Heart left ventricle (tissue), 13 donors: ENCODE results near the gene VAMP1.
"Not testable (repeated sequence)": the region's sequence is repeated elsewhere in the genome, so short reads cannot be mapped to it uniquely, and the experiment has no call there.

ENCODE experiments used
- CTCF ChIP-seq, 12 donors: fragments of 200-600 bp; sonication (generic) in 4 of 12; IDR thresholded peaks; one replicate each; pipeline versions ENCODE4 v1.5.0 to v1.8.0; 2018 to 2022; ENCODE audit warnings: antibody characterized with exemption in 12 of 12, mild to moderate bottlenecking in 5 of 12
- POLR2A ChIP-seq, 2 donors: fragments of 450-650 bp; IDR thresholded peaks; one replicate each; pipeline ENCODE4 v1.6.1; 2017; ENCODE audit warnings: antibody characterized with exemption in 2 of 2, mild to moderate bottlenecking in 2 of 2, moderate library complexity in 2 of 2
- donor health status: ischemic (EF 13 %, LVEDD 7.1; RV severe dilation, severe dysfunction).
- donor health status: DM: no; HTN: yes; CAD: no.
- donor health status: DM: no; HTN: no; CAD: no.
- donor health status: ischemic (EF 25% LVEDD 6.9; RV normal size, moderate dysfunction).
- donor health status: ischemic (EF 25% LVEDD 5.7; RV mildly dilated, moderate dysfunction).
- donor health status: ischemic (EF 35%, LVEDD 5.7; RV mildly dilated, moderate dysfunction).
- donor health status: nonischemic (EF 11% LVEDD 7.7; RV severe dilation, severe dysfunction).
- donor health status: DM: yes; HTN: yes; CAD: no.
- donor health status: PGD.
- donor health status: ischemic (EF 29% LVEDD 5.4; RV normal size, mild dysfunction).
- donor health status: nonischemic (EF 23%, LVEDD 6.1; RV moderate dilation, normal function).

DNA sequence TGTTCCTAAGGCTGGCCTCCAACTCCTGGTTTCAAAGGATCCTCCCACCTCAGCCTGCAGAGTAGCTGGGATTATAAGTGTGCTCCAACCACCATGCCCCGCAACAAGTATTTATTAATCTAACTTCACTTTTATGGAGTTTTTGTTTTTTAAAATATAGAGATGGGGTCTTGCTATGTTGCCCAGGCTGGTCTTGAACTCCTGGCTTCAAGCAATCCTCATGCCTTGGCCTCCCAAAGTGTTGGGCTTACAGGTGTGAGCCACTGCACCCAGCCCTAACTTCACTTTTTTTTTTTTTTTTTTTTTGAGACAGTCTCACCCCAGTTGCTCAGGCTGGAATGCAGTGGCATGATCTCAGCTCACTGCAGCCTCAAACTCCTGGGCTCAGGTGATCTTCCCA, 20.2 kb upstream of the VAMP1 start:
- not testable (repeated sequence) for TF ChIP-seq CTCF, POLR2A (IDR thresholded peaks at IDR 0.05)
